MM.1S (cell line): ENCODE data around the gene MYADM.

Experiments used
- EZH2 ChIP-seq: fragments of 300-600 bp; sonication (generic); optimal IDR thresholded peaks from 2 replicates; pipeline ENCODE3; 2017; ENCODE audit warnings: low read depth, mild to moderate bottlenecking, antibody characterized with exemption, low read length, mixed read lengths
- EZH2phosphoT487 ChIP-seq: fragments of 300-600 bp; sonication (generic); IDR thresholded peaks from 2 replicates; pipeline ENCODE4 v1.6.1; 2018; ENCODE audit warnings: antibody characterized with exemption, low read length
- TF ChIP-seq, protein P1 (sequence below): fragments of 300-600 bp; sonication (generic); IDR thresholded peaks from 2 replicates; pipeline ENCODE4 v1.5.1; 2016; ENCODE audit warnings: antibody characterized with exemption, low read length, mixed read lengths

DNA sequence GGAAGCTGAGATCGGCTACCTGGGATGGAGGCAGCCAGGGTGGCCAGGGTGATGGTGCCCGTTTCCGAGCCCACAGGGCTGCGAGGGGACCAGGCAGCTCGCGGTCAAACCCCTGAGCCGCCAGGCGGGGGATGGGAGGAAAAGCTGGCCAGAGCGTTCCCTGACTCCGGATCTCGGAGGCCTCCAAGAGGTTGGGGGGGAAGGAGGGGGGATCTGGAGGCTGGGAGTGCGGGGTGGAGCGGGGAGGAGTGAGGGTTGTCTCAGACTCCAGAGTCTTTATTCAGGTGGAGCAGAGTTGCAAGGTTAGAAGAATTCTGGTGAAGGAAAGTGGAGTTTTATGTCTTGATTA is 42.5 kb downstream of the MYADM start:
- TF ChIP-seq, protein P1, sequence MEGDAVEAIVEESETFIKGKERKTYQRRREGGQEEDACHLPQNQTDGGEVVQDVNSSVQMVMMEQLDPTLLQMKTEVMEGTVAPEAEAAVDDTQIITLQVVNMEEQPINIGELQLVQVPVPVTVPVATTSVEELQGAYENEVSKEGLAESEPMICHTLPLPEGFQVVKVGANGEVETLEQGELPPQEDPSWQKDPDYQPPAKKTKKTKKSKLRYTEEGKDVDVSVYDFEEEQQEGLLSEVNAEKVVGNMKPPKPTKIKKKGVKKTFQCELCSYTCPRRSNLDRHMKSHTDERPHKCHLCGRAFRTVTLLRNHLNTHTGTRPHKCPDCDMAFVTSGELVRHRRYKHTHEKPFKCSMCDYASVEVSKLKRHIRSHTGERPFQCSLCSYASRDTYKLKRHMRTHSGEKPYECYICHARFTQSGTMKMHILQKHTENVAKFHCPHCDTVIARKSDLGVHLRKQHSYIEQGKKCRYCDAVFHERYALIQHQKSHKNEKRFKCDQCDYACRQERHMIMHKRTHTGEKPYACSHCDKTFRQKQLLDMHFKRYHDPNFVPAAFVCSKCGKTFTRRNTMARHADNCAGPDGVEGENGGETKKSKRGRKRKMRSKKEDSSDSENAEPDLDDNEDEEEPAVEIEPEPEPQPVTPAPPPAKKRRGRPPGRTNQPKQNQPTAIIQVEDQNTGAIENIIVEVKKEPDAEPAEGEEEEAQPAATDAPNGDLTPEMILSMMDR, result no peak
- no peak for TF ChIP-seq EZH2
- TF ChIP-seq EZH2phosphoT487, result no peak
